T-helper 2 cell treated with Interferon-gamma antibody and Interleukin-4, amounts not matched to agents 100 ng/mL and 5 ng/mL, for 36 hours (primary cell): ENCODE measurements around the gene ZNF341. TPM values are rescaled to one million over a fixed set of nuclear protein-coding genes. Genes with fewer than 3 reads are reported as not detected.
"Not testable (repeated sequence)": the region's sequence is repeated elsewhere in the genome, so short reads cannot be mapped to it uniquely, and the experiment has no call there.

Experiments
- intact Hi-C: fragments of 100-400 bp; cut with micrococcal nuclease; formaldehyde crosslinking; loops from one replicate; pipeline ENCODE4 v1.15.1; 2023
- total RNA-seq: library from RNA; stranded (reverse); gene quantifications from 2 replicates; pipeline ENCODE4 v1.2.3, GENCODE V29; 2022

Gene ZNF341
- 6.4 and 6.6 TPM in 2 replicates for total RNA-seq

GRCh38 chr20:33731693-33732165 lies at the start of gene ZNF341:
ZNF341 (plus strand) TSS chr20:33731996; CDS start chr20:33732022, 26 bp downstream.
- intact Hi-C loops = loop anchor here (1.0 to 5.0 kb wide), 7 partner anchors 11 to 289 kb away; partner anchors contain the start of genes ACTL10, CHMP4B, E2F1 and PXMP4

GRCh38 chr20:33684533-33685327 lies 47.1 kb upstream of the ZNF341 start:
- intact Hi-C loops = loop anchor here (2.0 to 5.0 kb wide), 3 partner anchors 18 to 428 kb away; partner anchors contain the start of genes ACTL10, EIF2S2 and RALY

- intact Hi-C loops = loop anchor here (1.0 to 5.0 kb wide), 7 partner anchors 11 to 427 kb away; partner anchors contain the start of genes ACTL10, CHMP4B, EIF2S2 and NECAB3
Measured at GRCh38 chr20:33685328-33686099, 46.3 kb upstream of the ZNF341 start.

GRCh38 chr20:33686100-33686983 lies 45.5 kb upstream of the ZNF341 start, which contains the start of gene E2F1:
E2F1 (minus strand) TSS chr20:33686385; CDS start chr20:33686264, 121 bp downstream.
- intact Hi-C loops = loop anchor here (1.0 to 5.0 kb wide), 6 partner anchors 12 to 426 kb away; partner anchors contain the start of genes CHMP4B, EIF2S2, NECAB3 and PXMP4

GRCh38 chr20:33686984-33687366 lies 44.8 kb upstream of the ZNF341 start:
- intact Hi-C loops = loop anchor here (1.0 to 5.0 kb wide), 6 partner anchors 13 to 425 kb away; partner anchors contain the start of genes CHMP4B, EIF2S2, NECAB3 and PXMP4

GRCh38 chr20:33687370-33687915 lies 44.4 kb upstream of the ZNF341 start:
- intact Hi-C loops = loop anchor here (2.0 to 5.0 kb wide), 4 partner anchors 43 to 425 kb away; partner anchors contain the start of genes CHMP4B, EIF2S2, RALY and ZNF341

GRCh38 chr20:33687993-33688937 lies 43.5 kb upstream of the ZNF341 start:
- intact Hi-C loops = loop anchor here (2.0 to 5.0 kb wide), 4 partner anchors 43 to 424 kb away; partner anchors contain the start of genes CHMP4B, EIF2S2, RALY and ZNF341

- intact Hi-C loops = loop anchor here (5.0 kb wide), 2 partner anchors 303 to 423 kb away; partner anchors contain the start of genes EIF2S2 and RALY
Measured at GRCh38 chr20:33688938-33689424, 42.8 kb upstream of the ZNF341 start.

- intact Hi-C loops = loop anchor here (5.0 kb wide), 2 partner anchors 303 to 423 kb away; partner anchors contain the start of genes EIF2S2 and RALY
Measured at GRCh38 chr20:33689493-33689892, 42.3 kb upstream of the ZNF341 start.

- intact Hi-C loops = loop anchor here (5.0 kb wide), 2 partner anchors 302 to 422 kb away; partner anchors contain the start of genes EIF2S2 and RALY
Measured at GRCh38 chr20:33689973-33690372, 41.8 kb upstream of the ZNF341 start.

GRCh38 chr20:33693289-33693688 lies 38.5 kb upstream of the ZNF341 start:
- intact Hi-C loops = no loop called here

- intact Hi-C loops = no loop called here
Measured at GRCh38 chr20:33693741-33694638, 37.8 kb upstream of the ZNF341 start.

GRCh38 chr20:33694639-33695012 lies 37.2 kb upstream of the ZNF341 start:
- intact Hi-C loops = no loop called here

- intact Hi-C loops = no loop called here
Measured at GRCh38 chr20:33696448-33696847, 35.3 kb upstream of the ZNF341 start.

- intact Hi-C loops = no loop called here
Measured at GRCh38 chr20:33697129-33697528, 34.7 kb upstream of the ZNF341 start.

GRCh38 chr20:33698966-33699365 lies 32.8 kb upstream of the ZNF341 start:
- intact Hi-C loops = not testable (repeated sequence)

- intact Hi-C loops = not testable (repeated sequence)
Measured at GRCh38 chr20:33700696-33701441, 30.9 kb upstream of the ZNF341 start.
